ENCODE data around the gene PC. TPM values are rescaled to one million over a fixed set of nuclear protein-coding genes. Genes with fewer than 3 reads are reported as not detected.

The PC gene
- total and polyA plus RNA-seq, 9 of the 15 experiments (the other 6 are each of a cell fraction or from before 2014, with no cell fraction given): 0.94 to 38.0 (median 8.7) TPM

DNA sequence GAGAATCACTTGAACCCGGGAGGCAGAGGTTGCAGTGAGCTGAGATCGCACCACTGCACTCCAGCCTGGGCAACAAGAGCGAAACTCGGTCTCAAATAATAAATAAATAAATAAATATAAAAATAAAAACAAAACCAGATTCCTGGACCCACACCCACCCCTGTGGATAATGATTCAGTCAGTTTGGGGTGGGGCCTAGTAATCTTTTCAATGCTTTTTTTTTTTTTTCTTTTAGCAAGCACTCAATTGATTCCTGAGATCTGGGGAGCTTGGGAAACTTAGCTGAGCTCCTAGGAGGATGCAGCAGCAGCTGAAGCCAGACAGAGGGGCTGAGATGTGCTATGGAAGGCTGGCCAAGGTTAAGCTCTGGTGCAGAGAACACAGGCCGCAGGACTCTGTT, 4.6 kb upstream of the PC start (continued):
- TF ChIP-seq, protein P1, sequence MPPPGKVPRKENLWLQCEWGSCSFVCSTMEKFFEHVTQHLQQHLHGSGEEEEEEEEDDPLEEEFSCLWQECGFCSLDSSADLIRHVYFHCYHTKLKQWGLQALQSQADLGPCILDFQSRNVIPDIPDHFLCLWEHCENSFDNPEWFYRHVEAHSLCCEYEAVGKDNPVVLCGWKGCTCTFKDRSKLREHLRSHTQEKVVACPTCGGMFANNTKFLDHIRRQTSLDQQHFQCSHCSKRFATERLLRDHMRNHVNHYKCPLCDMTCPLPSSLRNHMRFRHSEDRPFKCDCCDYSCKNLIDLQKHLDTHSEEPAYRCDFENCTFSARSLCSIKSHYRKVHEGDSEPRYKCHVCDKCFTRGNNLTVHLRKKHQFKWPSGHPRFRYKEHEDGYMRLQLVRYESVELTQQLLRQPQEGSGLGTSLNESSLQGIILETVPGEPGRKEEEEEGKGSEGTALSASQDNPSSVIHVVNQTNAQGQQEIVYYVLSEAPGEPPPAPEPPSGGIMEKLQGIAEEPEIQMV (tag; conservative IDR thresholded peaks at IDR 0.05; ENCODE audit: low read depth): no peak
- TF ChIP-seq, protein P2, sequence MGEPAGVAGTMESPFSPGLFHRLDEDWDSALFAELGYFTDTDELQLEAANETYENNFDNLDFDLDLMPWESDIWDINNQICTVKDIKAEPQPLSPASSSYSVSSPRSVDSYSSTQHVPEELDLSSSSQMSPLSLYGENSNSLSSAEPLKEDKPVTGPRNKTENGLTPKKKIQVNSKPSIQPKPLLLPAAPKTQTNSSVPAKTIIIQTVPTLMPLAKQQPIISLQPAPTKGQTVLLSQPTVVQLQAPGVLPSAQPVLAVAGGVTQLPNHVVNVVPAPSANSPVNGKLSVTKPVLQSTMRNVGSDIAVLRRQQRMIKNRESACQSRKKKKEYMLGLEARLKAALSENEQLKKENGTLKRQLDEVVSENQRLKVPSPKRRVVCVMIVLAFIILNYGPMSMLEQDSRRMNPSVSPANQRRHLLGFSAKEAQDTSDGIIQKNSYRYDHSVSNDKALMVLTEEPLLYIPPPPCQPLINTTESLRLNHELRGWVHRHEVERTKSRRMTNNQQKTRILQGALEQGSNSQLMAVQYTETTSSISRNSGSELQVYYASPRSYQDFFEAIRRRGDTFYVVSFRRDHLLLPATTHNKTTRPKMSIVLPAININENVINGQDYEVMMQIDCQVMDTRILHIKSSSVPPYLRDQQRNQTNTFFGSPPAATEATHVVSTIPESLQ (CRISPR knock-in tag; IDR thresholded peaks at IDR 0.05): no peak
- TF ChIP-seq DMBX1 (CRISPR knock-in tag; IDR thresholded peaks at IDR 0.05; ENCODE audit: borderline replicate concordance) (no peak), STAG1 (CRISPR knock-in tag; IDR thresholded peaks at IDR 0.05; ENCODE audit: borderline replicate concordance) (no peak), RFX7 (CRISPR knock-in tag; IDR thresholded peaks at IDR 0.05) (no peak), NR4A1 (CRISPR knock-in tag; IDR thresholded peaks at IDR 0.05) (no peak), NR4A1 (tag; IDR thresholded peaks at IDR 0.05) (no peak)
- TF ChIP-seq, protein P3, sequence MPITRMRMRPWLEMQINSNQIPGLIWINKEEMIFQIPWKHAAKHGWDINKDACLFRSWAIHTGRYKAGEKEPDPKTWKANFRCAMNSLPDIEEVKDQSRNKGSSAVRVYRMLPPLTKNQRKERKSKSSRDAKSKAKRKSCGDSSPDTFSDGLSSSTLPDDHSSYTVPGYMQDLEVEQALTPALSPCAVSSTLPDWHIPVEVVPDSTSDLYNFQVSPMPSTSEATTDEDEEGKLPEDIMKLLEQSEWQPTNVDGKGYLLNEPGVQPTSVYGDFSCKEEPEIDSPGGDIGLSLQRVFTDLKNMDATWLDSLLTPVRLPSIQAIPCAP (CRISPR knock-in tag; IDR thresholded peaks at IDR 0.05; ENCODE audit: borderline replicate concordance): no peak
- TF ChIP-seq, protein P4, sequence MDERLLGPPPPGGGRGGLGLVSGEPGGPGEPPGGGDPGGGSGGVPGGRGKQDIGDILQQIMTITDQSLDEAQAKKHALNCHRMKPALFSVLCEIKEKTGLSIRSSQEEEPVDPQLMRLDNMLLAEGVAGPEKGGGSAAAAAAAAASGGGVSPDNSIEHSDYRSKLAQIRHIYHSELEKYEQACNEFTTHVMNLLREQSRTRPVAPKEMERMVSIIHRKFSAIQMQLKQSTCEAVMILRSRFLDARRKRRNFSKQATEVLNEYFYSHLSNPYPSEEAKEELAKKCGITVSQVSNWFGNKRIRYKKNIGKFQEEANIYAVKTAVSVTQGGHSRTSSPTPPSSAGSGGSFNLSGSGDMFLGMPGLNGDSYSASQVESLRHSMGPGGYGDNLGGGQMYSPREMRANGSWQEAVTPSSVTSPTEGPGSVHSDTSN (CRISPR knock-in tag; IDR thresholded peaks at IDR 0.05; ENCODE audit: low read depth): no peak
- TF ChIP-seq, protein P4 (tag; conservative IDR thresholded peaks at IDR 0.05; ENCODE audit: low read depth): no peak
- TF ChIP-seq, protein P5, sequence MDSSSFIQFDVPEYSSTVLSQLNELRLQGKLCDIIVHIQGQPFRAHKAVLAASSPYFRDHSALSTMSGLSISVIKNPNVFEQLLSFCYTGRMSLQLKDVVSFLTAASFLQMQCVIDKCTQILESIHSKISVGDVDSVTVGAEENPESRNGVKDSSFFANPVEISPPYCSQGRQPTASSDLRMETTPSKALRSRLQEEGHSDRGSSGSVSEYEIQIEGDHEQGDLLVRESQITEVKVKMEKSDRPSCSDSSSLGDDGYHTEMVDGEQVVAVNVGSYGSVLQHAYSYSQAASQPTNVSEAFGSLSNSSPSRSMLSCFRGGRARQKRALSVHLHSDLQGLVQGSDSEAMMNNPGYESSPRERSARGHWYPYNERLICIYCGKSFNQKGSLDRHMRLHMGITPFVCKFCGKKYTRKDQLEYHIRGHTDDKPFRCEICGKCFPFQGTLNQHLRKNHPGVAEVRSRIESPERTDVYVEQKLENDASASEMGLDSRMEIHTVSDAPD (CRISPR knock-in tag; IDR thresholded peaks at IDR 0.05): no peak
- TF ChIP-seq, protein P6, sequence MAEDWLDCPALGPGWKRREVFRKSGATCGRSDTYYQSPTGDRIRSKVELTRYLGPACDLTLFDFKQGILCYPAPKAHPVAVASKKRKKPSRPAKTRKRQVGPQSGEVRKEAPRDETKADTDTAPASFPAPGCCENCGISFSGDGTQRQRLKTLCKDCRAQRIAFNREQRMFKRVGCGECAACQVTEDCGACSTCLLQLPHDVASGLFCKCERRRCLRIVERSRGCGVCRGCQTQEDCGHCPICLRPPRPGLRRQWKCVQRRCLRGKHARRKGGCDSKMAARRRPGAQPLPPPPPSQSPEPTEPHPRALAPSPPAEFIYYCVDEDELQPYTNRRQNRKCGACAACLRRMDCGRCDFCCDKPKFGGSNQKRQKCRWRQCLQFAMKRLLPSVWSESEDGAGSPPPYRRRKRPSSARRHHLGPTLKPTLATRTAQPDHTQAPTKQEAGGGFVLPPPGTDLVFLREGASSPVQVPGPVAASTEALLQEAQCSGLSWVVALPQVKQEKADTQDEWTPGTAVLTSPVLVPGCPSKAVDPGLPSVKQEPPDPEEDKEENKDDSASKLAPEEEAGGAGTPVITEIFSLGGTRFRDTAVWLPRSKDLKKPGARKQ (CRISPR knock-in tag; IDR thresholded peaks at IDR 0.05): no peak
